ENCODE results near the gene DAB1. TPM values are rescaled to one million over a fixed set of nuclear protein-coding genes. Genes with fewer than 3 reads are reported as not detected.
"Not testable (repeated sequence)": the region's sequence is repeated elsewhere in the genome, so short reads cannot be mapped to it uniquely, and the experiment has no call there.

The DAB1 gene
- total RNA-seq, 1 donor from 2014 or later, result not detected

- DNase-seq (ENCODE audit: low read depth), result no peak
These were observed 61.4 kb downstream of the DAB1 start for GRCh38 chr1:57362480-57362879.

GRCh38 chr1:57361516-57361915 lies 62.3 kb downstream of the DAB1 start:
- no peak for DNase-seq (ENCODE audit: low read depth)

- DNase-seq (ENCODE audit: low read depth), result no peak
These were observed 62.9 kb downstream of the DAB1 start for GRCh38 chr1:57360846-57361407.

GRCh38 chr1:57357462-57357861 lies 66.4 kb downstream of the DAB1 start:
- no peak for DNase-seq (ENCODE audit: low read depth)

GRCh38 chr1:57353654-57354053 lies 70.2 kb downstream of the DAB1 start:
- DNase-seq (ENCODE audit: low read depth), result no peak

GRCh38 chr1:57350610-57351009 lies 73.2 kb downstream of the DAB1 start:
- no peak for DNase-seq (ENCODE audit: low read depth)

GRCh38 chr1:57348921-57349320 lies 74.9 kb downstream of the DAB1 start:
- DNase-seq (ENCODE audit: low read depth), result no peak

- no peak for DNase-seq (ENCODE audit: low read depth)
These were observed 77.9 kb downstream of the DAB1 start for GRCh38 chr1:57345916-57346315.

GRCh38 chr1:57344265-57344664 lies 79.6 kb downstream of the DAB1 start:
- DNase-seq (ENCODE audit: low read depth), result no peak

GRCh38 chr1:57343298-57343915 lies 80.5 kb downstream of the DAB1 start:
- DNase-seq (ENCODE audit: low read depth), result not testable (repeated sequence)

- DNase-seq (ENCODE audit: low read depth), result no peak
These were observed 82.1 kb downstream of the DAB1 start for GRCh38 chr1:57341721-57342120.

GRCh38 chr1:57340334-57341070 lies 83.4 kb downstream of the DAB1 start:
- no peak for DNase-seq (ENCODE audit: low read depth)

GRCh38 chr1:57337623-57338022 lies 86.2 kb downstream of the DAB1 start:
- DNase-seq (ENCODE audit: low read depth), result no peak

- DNase-seq (ENCODE audit: low read depth), result no peak
These were observed 87.1 kb downstream of the DAB1 start for GRCh38 chr1:57336793-57337192.

- no peak for DNase-seq (ENCODE audit: low read depth)
These were observed 92.2 kb downstream of the DAB1 start for GRCh38 chr1:57331620-57332019.

- DNase-seq (ENCODE audit: low read depth), result no peak
These were observed 93.9 kb downstream of the DAB1 start for GRCh38 chr1:57329937-57330336.

- DNase-seq (ENCODE audit: low read depth), result no peak
These were observed 94.8 kb downstream of the DAB1 start for GRCh38 chr1:57329001-57329527.

GRCh38 chr1:57327946-57328345 lies 95.9 kb downstream of the DAB1 start:
- DNase-seq (ENCODE audit: low read depth), result no peak

- no peak for DNase-seq (ENCODE audit: low read depth)
These were observed 96.5 kb downstream of the DAB1 start for GRCh38 chr1:57327336-57327735.

- no peak for DNase-seq (ENCODE audit: low read depth)
These were observed 98.3 kb downstream of the DAB1 start for GRCh38 chr1:57325536-57325935.

GRCh38 chr1:57325117-57325516 lies 98.7 kb downstream of the DAB1 start:
- no peak for DNase-seq (ENCODE audit: low read depth)

GRCh38 chr1:57324388-57324787 lies 99.5 kb downstream of the DAB1 start:
- no peak for DNase-seq (ENCODE audit: low read depth)

- no peak for DNase-seq (ENCODE audit: low read depth)
These were observed 102.1 kb downstream of the DAB1 start for GRCh38 chr1:57321776-57322175.

All from myocyte (in vitro differentiated cells).